SK-N-MC (cell line): ENCODE results near the gene POLR3A.

ENCODE experiments used
- EZH2 ChIP-seq: fragments of 200-600 bp; sonication (generic); IDR thresholded peaks from one replicate; pipeline ENCODE4 v1.6.1; 2017; ENCODE audit warnings: antibody characterized with exemption
- FOXP2 ChIP-seq: optimal IDR thresholded peaks from 2 replicates; pipeline ENCODE3; 2011; ENCODE audit warnings: mild to moderate bottlenecking, moderate library complexity; ENCODE audit not compliant: insufficient read depth; ENCODE audit errors: extremely low read length, control extremely low read depth
- POLR2AphosphoS5 ChIP-seq: IDR thresholded peaks from 2 replicates; pipeline ENCODE4 v1.6.1; 2012; ENCODE audit warnings: mild to moderate bottlenecking, low read depth, low read length, borderline replicate concordance

DNA sequence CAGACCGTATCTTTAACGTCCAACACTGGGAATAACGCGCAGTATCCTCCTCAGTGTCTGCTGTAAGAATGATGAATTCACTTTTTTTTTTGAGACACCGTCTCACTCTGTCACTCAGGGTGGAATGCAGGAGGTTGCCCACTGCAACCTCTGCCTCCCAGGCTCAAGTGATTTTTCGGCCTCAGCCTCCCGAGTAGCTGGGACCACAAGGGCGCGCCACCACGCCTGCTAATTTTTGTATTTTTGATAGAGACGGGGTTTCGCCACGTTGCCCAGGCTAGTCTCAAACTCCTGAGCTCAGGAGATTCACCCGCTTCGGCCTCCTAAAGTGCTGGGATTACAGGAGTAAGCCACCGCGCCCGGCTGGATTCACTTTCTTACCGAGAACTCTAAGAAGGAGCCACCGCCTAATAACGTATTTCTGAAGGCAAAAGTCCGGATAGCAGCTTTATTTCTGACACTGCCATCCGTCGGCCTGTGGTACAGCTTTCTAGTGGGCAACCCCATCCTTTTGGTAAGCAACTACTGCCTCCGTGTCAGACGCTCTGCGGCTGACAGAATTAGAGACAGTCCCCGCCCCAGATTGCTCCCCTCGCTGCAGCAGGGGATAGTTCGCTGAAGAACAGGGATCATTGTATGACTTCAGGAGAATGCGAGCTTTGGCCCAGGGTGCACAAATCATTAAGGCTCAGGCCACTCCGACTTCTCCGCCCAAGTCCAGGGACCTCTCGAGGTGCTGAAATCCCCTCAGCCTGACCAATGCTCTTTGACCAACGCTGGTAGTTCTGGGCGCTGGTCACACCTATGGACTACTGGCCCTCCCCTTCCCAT lies 662 bp downstream of the POLR3A start:
- TF ChIP-seq POLR2AphosphoS5 = no peak
- TF ChIP-seq EZH2 = no peak
- no peak for TF ChIP-seq FOXP2
